HT1080 (cell line): ENCODE results near the gene PSEN1. TPM values are rescaled to one million over a fixed set of nuclear protein-coding genes. Genes with fewer than 3 reads are reported as not detected.

Experiments
- DNase-seq: peaks from one replicate; pipeline ENCODE4 v3.0.0-alpha.2; 2015; ENCODE audit warnings: low read depth
- total RNA-seq: library from RNA; depleted of rRNA; stranded (reverse); fragments of >200 nt; shearing (Covaris generic); gene quantifications from 2 replicates; pipeline ENCODE4 v1.2.3, GENCODE V29; 2014

Gene PSEN1
- total RNA-seq, 1 experiment from 2014 or later, result 27.0 TPM

- DNase-seq, result no peak
Observed at GRCh38 chr14:73253323-73253610, 117.0 kb downstream of the PSEN1 start.

- DNase-seq, result no peak
Observed at GRCh38 chr14:73253721-73254120, 117.4 kb downstream of the PSEN1 start.

GRCh38 chr14:73254247-73255004 is 118.1 kb downstream of the PSEN1 start:
- DNase-seq, result no peak

GRCh38 chr14:73255005-73255400 is 118.7 kb downstream of the PSEN1 start:
- no peak for DNase-seq

- DNase-seq, result no peak
Observed at GRCh38 chr14:73255693-73256225, 119.5 kb downstream of the PSEN1 start.

- no peak for DNase-seq
Observed at GRCh38 chr14:73258076-73258475, 121.8 kb downstream of the PSEN1 start.

GRCh38 chr14:73258845-73259611 is 122.7 kb downstream of the PSEN1 start:
- no peak for DNase-seq

- no peak for DNase-seq
Observed at GRCh38 chr14:73259837-73260236, 123.5 kb downstream of the PSEN1 start.

GRCh38 chr14:73260574-73260973 is 124.3 kb downstream of the PSEN1 start:
- DNase-seq, result no peak

- DNase-seq, result no peak
Observed at GRCh38 chr14:73261075-73261474, 124.8 kb downstream of the PSEN1 start.

GRCh38 chr14:73261520-73262426 is 125.5 kb downstream of the PSEN1 start:
- no peak for DNase-seq

GRCh38 chr14:73262427-73263183 is 126.3 kb downstream of the PSEN1 start:
- no peak for DNase-seq

- no peak for DNase-seq
Observed at GRCh38 chr14:73263606-73264005, 127.3 kb downstream of the PSEN1 start.

- DNase-seq, result no peak
Observed at GRCh38 chr14:73264080-73264884, 128.0 kb downstream of the PSEN1 start.

- no peak for DNase-seq
Observed at GRCh38 chr14:73264885-73265720, 128.8 kb downstream of the PSEN1 start.

- no peak for DNase-seq
Observed at GRCh38 chr14:73265721-73266046, 129.4 kb downstream of the PSEN1 start.

- no peak for DNase-seq
Observed at GRCh38 chr14:73266317-73266716, 130.0 kb downstream of the PSEN1 start.

GRCh38 chr14:73267474-73267873 is 131.2 kb downstream of the PSEN1 start:
- DNase-seq, result no peak
